GM18907 (cell line): ENCODE results near the gene SYT2.
"Not testable (repeated sequence)": the region's sequence is repeated elsewhere in the genome, so short reads cannot be mapped to it uniquely, and the experiment has no call there.

ENCODE experiments used
- ATAC-seq: cut with Tn5 transposase; IDR thresholded peaks from one replicate; pipeline ENCODE4 v1.9.1; 2021; ENCODE audit warnings: mild to moderate bottlenecking, moderate library complexity; ENCODE audit not compliant: unreplicated experiment

Gene SYT2

GRCh38 chr1:202644219-202645096 lies 65.8 kb downstream of the SYT2 start:
- ATAC-seq, result no peak

DNA sequence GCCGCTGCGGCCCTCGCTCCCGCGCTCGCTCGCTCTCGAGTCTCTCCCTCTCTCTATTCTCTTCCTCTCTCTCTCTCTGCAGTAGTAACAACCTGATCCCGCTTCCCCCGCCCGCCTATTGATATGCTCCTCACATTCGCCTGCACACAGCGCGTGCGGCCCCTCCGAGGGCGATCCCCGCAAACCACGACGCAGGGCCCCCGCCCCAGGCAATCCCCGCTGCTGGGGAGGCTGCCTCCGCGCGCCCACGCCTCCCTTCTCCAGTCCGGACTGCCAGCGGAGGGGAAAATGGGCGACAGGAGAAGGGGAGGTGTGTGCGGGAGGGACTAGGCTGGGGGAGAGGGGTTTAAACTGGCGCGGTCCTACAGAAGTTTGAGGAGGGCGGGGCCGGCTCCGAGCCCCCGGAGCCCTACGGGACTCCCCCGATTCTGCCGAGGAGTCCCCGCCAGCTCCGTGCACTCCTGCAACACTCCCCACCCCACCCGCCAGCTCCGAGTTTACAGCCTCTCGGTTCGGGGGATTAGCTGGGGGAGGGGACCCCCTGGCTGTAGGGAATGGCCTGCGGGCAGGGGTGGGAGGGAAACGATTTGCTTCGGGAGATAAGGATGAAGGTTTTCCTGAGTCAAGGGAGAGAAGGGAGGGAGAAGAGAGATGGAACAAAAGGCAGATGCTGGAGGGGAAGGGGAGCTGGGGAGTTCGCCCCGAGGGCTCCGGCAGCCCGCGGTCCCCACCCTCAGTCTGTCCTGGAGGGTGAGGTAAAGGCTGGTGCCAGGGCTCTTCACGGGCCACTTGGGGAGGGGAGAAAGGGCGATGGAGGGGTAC lies 66.6 kb downstream of the SYT2 start:
- no peak for ATAC-seq

DNA sequence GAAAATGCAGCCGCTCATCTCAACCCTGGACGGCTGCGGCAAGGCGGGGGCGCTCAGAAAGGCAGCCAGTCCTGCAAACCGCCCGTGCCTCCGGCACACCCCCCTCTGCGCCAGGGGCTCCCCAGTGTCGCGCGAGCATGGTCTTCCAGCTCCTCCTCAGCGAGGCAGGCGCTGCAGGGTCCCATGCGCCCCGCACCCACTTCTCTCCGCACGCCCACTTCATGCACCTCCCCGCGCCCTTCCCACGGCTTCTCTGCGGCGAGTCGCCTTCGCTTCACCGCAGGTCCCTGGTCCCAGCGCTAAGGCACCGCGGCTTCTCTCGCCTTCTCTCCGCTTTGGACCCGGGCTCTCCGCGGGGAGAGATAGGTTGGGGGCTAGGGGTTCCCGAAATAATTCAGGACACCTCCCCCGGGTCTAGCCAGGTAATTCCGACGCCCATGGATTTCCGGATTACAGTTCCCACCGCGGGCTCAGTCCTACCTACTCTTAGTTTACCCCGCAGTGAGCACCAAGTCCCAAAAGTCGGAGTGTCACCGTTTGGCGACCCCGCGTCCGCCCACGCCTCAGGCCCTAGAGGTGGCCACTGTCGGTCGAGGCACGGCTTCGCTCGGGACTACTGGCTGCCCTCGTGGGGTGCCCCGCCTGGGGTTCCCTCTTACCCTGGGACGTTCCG lies 67.5 kb downstream of the SYT2 start:
- ATAC-seq, result no peak

GRCh38 chr1:202642212-202642611 lies 68.0 kb downstream of the SYT2 start:
- no peak for ATAC-seq

DNA sequence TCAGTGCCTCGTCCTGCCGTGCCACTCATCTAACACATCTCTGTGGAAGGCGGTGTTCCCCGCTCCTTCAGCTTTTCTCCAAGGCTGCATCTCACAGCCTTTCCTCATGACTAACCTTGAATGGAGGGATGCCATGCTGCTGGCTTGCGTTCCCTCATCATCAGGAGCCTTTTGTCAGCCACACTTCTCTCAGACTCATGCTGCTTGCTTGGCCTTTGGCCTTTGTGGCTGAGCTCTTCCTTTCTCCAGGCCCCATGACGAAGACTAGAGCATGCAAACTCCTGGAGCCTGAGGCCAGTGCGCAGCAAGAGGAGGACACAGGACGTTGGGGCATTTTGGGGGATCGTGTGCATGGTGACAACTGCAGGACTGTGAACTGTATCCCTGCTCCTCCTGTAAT lies 70.8 kb downstream of the SYT2 start:
- no peak for ATAC-seq

- ATAC-seq, result not testable (repeated sequence)
Measured at GRCh38 chr1:202638701-202639305, 71.5 kb downstream of the SYT2 start.

- ATAC-seq, result no peak
Measured at GRCh38 chr1:202638019-202638700, 72.1 kb downstream of the SYT2 start.

DNA sequence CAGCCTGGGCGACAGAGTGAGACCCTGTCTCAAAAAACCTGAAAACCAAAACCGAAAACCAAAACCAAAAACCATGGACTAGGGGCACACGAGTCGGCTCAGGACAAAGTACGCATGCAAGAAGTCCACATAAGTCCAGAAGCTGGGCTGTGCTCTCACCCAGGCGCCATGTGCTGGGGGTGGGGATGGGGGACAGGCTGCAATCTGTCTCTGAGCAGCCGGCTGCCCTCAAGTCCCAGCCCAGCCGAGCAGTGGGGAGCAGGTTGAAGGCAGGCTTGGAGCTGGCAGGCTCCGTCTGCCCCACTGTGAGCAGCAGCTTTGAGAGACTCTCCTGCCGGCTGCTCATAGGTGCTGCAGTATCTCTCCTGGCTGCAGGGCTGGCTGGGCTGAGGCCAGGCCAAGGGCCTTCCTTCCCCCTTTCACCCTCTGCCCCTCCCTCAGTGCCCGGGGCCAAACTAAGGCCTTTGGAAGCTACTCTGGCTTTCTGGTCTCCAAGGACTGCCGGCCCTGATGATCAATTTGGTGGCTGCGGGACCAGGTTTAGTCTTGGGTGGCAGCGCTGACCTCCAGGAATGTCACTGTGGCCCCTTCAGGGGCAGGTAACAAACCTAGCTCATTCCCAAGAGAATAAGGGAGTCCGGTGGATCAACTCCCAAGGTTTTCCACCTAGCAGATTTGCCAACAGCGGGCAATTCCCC lies 72.8 kb downstream of the SYT2 start:
- ATAC-seq, result not testable (repeated sequence)

DNA sequence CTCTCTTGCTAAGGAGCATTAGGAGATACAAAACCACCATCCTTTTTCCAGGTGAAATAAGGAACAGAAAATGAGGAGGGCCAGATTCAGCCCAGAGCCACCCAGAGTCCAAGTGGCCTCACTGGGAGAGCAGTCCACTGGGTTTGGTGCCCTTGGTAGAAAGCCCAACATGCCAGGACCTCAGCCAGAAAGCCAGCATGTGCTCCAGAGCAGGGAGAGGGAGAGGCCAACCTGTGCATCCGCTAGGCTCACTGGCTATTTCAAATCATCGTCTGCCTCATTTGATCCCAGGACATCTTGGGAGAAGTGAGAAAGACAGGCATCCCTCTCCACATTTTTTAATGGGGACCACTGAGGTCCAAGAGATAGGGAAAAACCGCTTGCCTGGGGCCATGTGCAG lies 74.1 kb downstream of the SYT2 start:
- not testable (repeated sequence) for ATAC-seq

DNA sequence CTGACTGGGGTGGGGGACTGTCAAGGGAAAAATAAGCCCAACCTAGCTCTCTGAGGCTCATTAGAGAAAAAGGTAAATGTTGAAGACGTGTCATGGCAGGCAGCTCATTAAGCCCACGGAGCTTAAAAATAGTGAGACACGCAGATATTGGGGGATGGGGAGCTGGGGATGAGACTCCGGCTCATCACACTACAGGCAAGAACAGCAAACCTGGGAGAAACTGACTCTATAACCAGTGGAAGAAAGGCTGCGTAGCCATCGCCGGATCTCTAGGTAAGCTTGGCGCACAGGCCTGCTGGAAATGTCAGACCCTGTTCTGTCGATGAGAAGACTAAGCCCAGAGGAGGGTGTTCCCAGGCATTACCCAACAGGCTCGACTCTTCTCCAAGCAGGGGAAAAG lies 78.0 kb downstream of the SYT2 start:
- no peak for ATAC-seq

GRCh38 chr1:202631076-202631923 lies 79.0 kb downstream of the SYT2 start:
- no peak for ATAC-seq

DNA sequence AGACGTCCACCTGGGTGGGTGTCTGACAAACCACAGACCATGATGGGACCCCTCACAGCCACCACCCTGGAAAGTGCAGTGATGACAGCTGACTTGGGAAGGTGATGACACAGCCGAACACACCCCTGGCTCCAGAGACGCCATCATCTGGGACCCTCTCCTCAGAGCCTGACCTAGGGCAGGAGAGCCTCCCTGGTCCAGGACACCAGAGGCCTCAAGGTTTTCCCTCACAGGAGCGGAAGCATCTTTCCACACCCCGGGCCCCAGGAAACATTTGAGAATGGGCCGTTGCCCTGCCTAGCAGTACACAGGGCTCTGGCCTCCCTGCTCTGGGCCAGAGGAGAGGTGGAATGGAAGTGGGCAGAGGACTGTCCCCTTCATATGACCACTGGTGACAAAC lies 79.7 kb downstream of the SYT2 start:
- ATAC-seq, result no peak

DNA sequence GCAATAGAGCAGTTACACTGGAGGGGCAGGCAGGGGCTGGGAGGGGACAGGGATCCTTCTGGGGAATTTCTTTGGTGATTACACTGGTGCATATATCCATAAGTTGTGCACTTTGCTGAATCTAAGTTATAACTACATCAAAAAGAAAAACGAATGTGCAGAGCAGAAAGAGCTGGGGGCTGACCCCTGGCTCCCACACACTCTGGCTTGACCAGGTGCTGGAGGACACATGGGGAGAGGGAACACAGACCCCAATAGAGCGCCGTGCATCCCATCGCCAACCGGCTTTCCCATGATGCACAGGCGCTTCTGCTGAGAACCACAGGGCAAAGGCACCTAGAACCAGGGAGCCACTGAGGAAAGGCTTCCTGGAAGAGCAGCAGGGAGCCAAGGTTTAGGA lies 80.2 kb downstream of the SYT2 start:
- ATAC-seq, result not testable (repeated sequence)

DNA sequence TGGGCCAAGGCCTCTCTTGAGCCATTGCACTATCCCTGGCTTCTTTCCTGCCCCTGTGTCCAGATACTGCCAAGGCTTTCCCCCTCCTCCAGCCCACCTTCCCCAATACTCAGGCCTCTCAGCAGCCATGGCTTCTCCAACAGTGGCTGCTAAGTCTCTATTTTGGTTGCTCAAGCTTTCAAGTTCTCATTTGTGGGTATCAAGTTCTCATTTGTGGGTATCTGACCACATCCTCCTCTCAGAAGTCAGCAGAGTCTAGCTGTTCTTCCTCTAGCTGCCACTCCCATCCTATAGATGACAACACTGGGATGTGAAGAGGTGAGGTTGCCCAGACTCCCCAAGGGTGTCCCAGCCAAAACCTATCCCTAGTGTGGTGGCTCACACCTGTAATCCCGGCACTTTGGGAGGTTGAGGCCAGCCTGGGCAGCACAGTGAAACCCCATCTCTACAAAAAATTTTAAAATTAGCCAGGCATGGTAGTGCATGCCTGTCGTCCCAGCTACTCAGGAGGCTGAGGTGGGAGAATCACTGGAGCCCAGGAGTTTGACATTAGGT lies 80.9 kb downstream of the SYT2 start:
- peak; percentile 82 for ATAC-seq

GRCh38 chr1:202628646-202629215 lies 81.5 kb downstream of the SYT2 start:
- no peak for ATAC-seq

DNA sequence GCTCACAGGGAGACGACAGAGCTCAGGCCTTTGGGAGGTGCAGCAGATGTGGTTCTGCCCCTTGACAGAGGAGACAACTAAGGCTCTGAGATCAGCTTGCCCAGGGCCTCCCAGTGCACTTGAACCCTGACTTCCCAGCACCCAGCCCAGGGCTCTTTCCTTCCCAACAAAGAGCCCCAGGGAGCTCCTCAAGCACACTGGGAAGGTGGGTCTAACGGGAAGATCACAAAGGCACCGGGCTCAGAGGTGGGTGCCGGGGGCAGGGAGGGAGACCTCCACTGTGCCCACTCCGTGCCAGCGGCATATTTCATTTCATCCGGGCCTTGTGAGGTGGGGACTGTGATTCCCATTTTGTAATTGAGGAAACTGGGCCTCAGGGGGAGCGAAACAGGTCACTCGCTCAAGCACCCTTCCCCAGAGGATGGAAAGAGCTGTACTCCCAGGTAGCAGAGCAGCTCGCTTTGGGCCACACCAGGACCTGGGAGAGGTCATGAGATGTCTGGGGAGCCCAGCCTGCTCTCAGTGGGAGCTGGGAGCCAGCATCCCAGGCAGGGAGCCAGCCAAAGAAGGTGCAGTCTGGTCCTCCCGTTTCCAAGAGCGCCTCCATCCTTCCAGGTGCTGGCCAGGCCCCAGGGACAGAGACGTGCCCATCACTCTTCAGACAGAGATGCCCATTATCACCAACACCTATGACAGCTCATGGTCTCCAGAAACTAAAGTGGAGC lies 82.3 kb downstream of the SYT2 start:
- ATAC-seq, result no peak

GRCh38 chr1:202627036-202627435 lies 83.2 kb downstream of the SYT2 start:
- not testable (repeated sequence) for ATAC-seq
